GM21515 (cell line): ENCODE results near the gene ADAMTS14.
"Not testable (repeated sequence)": the region's sequence is repeated elsewhere in the genome, so short reads cannot be mapped to it uniquely, and the experiment has no call there.

Experiments used
- ATAC-seq: cut with Tn5 transposase; IDR thresholded peaks from one replicate; pipeline ENCODE4 v1.9.1; 2021; ENCODE audit not compliant: unreplicated experiment

Gene ADAMTS14, protein sequence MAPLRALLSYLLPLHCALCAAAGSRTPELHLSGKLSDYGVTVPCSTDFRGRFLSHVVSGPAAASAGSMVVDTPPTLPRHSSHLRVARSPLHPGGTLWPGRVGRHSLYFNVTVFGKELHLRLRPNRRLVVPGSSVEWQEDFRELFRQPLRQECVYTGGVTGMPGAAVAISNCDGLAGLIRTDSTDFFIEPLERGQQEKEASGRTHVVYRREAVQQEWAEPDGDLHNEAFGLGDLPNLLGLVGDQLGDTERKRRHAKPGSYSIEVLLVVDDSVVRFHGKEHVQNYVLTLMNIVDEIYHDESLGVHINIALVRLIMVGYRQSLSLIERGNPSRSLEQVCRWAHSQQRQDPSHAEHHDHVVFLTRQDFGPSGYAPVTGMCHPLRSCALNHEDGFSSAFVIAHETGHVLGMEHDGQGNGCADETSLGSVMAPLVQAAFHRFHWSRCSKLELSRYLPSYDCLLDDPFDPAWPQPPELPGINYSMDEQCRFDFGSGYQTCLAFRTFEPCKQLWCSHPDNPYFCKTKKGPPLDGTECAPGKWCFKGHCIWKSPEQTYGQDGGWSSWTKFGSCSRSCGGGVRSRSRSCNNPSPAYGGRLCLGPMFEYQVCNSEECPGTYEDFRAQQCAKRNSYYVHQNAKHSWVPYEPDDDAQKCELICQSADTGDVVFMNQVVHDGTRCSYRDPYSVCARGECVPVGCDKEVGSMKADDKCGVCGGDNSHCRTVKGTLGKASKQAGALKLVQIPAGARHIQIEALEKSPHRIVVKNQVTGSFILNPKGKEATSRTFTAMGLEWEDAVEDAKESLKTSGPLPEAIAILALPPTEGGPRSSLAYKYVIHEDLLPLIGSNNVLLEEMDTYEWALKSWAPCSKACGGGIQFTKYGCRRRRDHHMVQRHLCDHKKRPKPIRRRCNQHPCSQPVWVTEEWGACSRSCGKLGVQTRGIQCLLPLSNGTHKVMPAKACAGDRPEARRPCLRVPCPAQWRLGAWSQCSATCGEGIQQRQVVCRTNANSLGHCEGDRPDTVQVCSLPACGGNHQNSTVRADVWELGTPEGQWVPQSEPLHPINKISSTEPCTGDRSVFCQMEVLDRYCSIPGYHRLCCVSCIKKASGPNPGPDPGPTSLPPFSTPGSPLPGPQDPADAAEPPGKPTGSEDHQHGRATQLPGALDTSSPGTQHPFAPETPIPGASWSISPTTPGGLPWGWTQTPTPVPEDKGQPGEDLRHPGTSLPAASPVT

GRCh38 chr10:70672165-70673042 lies at the start of gene ADAMTS14:
Gene ADAMTS14, plus strand, starts transcription at chr10:70672506. Its CDS starts 297 bp downstream, at chr10:70672803.
- no peak for ATAC-seq

GRCh38 chr10:70622541-70622940 lies 49.8 kb upstream of the ADAMTS14 start:
- ATAC-seq = no peak

DNA sequence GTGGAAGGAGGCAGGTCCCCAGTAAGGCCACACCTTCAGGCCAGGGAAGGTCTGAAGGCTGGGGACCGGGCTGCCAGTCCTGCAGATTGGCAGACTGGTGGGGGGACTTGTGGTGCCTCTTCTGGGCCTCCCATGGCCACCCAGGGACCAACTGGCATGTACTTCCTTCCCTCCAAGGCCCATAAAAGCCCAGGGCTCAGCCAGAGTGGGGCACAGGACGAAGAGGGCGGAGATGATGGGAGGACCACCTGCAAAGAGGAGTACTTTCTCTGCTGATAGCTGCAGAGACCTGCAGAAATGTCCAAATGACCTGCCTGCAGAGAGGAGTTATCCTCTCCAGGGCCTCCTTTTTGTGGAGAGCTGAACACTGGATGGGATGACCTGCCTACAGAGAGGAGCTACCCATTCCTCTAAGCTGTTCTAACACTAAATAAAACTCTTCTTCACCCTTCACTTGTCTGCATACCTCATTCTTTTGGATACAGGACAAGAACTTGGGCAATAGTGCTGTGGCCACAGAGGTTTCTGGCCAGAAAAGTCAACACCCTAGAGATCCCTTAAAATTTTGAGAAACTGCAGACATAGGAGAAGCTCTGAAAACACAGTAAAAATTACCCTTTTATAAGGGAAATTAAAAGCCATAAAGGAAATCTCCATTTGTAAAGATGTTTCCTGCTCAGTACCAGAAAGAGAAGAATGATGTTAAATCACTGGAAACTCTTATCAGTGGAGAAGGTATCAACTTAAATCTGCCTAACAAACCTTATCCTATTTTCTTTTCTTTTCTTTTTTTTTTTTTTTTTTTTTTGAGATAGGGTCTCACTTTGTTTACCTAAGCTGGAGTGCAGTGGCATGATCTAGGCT lies 49.1 kb upstream of the ADAMTS14 start:
- ATAC-seq = no peak

DNA sequence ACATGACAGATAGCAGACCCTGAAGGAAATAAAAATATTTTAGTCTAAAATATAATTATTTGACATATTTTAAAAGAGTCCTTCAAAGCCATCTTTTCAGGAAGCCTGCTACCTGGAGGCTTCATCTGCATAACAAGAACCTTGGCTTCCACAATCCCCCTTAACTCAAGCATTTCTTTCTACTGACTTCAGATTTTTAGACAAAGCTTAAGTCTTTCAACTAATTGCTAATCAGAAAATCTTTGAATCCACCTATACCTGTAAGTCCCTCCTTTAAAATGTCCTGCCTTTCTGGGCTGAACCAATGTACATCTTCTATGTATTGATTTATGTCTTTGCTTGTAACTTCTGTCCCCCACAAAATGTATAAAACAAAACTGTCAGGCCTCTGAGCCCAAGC lies 46.2 kb upstream of the ADAMTS14 start:
- no peak for ATAC-seq

GRCh38 chr10:70629338-70629737 lies 43.0 kb upstream of the ADAMTS14 start:
- ATAC-seq = no peak

GRCh38 chr10:70631735-70632134 lies 40.6 kb upstream of the ADAMTS14 start:
- ATAC-seq = not testable (repeated sequence)

DNA sequence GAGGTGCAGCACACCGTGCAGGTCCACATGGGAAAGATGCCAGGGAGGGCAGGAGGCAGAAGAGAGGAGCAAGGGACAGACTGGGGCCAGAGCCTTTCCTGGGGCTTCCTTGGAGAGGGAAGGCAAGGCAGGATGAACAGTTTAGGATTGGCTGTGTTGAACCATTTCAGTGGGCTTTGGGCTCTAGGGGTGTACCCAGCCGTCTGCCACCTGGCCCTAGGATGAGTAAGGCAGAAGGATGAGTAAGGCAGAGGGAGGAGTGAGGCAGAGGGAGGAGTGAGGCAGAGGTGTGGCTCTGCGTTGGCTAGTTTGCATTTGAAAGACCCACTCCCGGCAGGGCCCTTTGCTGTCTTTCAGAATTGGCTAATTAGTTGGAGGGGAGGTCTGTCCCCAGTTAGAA lies 38.3 kb upstream of the ADAMTS14 start:
- no peak for ATAC-seq

- ATAC-seq = not testable (repeated sequence)
Observed at GRCh38 chr10:70634515-70634914, 37.8 kb upstream of the ADAMTS14 start.

GRCh38 chr10:70639640-70640383 lies 32.5 kb upstream of the ADAMTS14 start:
- ATAC-seq = not testable (repeated sequence)

GRCh38 chr10:70643272-70643671 lies 29.0 kb upstream of the ADAMTS14 start:
- ATAC-seq = not testable (repeated sequence)

DNA sequence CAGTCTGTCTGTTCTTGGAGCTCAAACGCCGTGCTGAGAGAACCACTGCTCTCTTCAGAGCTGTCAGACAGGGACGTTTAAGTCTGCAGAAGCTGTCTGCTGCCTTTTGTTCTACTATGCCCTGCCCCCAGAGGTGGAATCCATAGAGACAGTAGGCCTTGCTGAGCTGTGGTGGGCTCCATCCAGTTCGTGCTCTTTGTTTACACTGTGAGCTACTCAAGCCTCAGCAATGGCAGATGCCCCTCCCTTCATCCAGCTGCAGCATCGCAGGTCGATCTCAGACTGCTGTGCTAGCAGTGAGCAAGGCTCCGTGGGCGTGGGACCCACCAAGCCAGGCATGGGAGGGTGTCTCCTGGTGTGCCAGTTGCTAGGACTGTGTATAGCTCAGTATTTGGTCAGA lies 27.3 kb upstream of the ADAMTS14 start:
- ATAC-seq = not testable (repeated sequence)

DNA sequence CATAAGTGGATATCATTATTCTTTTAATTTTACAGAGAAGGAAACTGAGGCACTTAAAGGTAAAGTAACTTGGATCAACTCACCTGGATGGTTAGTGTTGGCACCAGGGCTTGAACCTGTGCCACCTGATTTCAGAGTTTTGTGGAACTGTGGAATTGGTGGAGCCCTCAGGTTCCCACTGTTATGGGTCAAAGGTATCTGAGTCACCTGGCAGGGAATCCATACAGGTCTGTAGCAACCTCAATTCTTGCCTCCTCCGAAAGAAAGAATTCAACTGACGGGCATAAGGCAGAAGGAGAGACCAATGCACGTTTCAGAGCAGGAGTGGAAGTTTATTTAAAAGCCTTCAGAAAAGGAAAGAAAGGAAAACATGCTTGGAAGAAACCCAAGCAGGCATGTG lies 25.2 kb upstream of the ADAMTS14 start:
- no peak for ATAC-seq

- ATAC-seq = no peak
Observed at GRCh38 chr10:70648427-70648826, 23.9 kb upstream of the ADAMTS14 start.

DNA sequence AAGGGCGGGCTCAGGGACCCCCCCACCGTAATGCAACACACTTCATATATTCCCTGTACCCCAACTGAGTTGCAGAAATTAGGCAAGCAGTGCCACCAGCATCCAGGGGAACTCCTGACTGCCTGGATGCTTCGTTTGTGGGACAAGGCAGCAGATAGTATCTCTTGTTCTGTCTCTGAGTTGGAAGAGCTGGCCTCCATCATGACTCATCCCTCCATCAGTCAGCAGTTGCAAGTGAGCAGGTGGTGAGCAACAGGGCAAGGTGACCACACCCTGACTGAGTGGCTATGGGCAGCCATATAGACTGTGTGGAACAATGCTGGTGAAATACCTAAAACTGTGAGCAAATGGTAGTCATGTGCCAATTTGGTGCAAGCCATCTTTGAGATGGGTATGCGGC lies 22.8 kb upstream of the ADAMTS14 start:
- ATAC-seq = no peak

- ATAC-seq = no peak
Observed at GRCh38 chr10:70650104-70650503, 22.2 kb upstream of the ADAMTS14 start.

- no peak for ATAC-seq
Observed at GRCh38 chr10:70650718-70651117, 21.6 kb upstream of the ADAMTS14 start.

DNA sequence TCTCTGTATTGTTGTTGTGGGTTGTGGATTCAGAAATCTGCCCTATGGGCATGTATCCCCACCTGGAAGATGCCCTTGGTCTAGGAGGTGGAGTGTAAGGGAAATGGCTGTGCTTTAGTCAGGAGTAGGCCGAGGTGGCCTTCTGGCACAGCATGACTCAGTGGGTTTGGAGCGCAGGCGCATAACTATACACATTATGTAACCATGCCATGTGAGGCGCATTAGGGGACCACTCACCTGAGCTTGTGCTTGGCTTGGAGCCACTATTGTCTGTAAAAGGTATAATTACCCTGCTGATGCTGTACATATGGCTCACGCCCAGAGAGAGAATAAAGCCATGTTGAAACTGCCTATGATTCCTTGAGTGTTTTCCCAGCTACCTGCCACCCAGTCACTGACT lies 20.6 kb upstream of the ADAMTS14 start:
- no peak for ATAC-seq

DNA sequence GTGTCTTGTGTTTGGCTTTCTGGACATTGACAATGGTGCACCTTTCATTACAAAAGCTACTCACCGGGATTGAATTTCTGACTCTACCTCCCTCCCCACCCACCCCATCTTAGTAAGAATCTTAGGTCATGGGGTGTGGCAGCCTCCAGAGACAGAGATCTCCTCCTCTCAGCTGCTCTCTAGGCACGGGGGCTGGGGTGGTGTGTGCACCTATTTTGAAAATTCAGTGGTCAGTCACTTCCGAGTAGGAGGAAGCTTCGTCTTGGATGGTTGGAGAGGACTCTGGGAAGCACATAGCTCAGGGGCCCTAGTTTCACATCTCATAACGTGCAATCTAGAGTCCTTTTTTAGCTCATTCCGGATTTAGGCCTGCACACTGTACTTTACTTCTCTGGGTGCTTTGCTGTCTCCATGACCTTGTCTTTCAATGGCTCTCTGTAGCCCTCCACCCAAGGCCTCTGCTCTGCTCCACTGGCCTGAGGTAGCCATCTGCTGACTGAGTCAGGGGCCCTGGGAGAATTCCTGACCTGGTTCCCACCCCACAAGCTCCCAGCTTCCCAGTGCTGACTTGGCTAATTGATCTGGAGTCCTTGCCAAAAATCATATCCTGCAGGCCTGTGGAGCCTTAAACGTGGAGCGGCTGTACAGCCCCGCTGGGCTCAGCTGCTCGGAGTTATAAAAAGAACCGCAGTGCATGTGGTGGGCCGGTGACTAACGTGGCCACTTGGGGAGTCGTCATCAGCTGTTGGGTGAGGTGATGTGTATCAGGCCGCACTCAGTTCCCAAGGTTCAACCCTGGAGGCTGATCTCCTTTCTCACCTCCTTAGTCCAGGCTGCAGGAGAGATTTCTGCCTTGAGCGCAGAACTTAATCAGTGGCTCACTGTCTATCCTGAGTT lies 19.3 kb upstream of the ADAMTS14 start:
- ATAC-seq = no peak
